Measurements from ENCODE around the gene CHI3L2. TPM values are rescaled to one million over a fixed set of nuclear protein-coding genes. Genes with fewer than 3 reads are reported as not detected.
A peak's percentile ranks its signal among the peaks of the same experiment; 100 is the strongest.

CHI3L2 gene
- total and polyA plus RNA-seq, 2 of the 13 experiments (the other 11 are each of a cell fraction or from before 2014, with no cell fraction given), result 0.46 to 1.7 TPM

- TF ChIP-seq USF2 (IDR thresholded peaks at IDR 0.05; ENCODE audit: low read depth, low read length) (no peak), USF2 (CRISPR knock-in tag; IDR thresholded peaks at IDR 0.05; ENCODE audit: borderline replicate concordance) (no peak), ZNF121 (CRISPR knock-in tag; IDR thresholded peaks at IDR 0.05) (no peak), GMEB1 (CRISPR knock-in tag; IDR thresholded peaks at IDR 0.05; ENCODE audit: borderline replicate concordance) (no peak), MAX (IDR thresholded peaks at IDR 0.05) (0 out of 2 replicates have a peak, but pooled peaks have one; percentile 25), ZNF446 (CRISPR knock-in tag; IDR thresholded peaks at IDR 0.05) (no peak), TARDBP (CRISPR knock-in tag; IDR thresholded peaks at IDR 0.05) (peak; percentile 34), ZNF747 (CRISPR knock-in tag; IDR thresholded peaks at IDR 0.05; ENCODE audit: borderline replicate concordance) (no peak), ZFP37 (CRISPR knock-in tag; IDR thresholded peaks at IDR 0.05; ENCODE audit: borderline replicate concordance) (no peak), POLR2AphosphoS2 (IDR thresholded peaks at IDR 0.05; ENCODE audit: low read depth, low read length) (no peak), RARA (CRISPR knock-in tag; IDR thresholded peaks at IDR 0.05) (peak; percentile 76), POLR2AphosphoS5 (IDR thresholded peaks at IDR 0.05; ENCODE audit: low read depth, low read length) (no peak), ZBTB20 (CRISPR knock-in tag; IDR thresholded peaks at IDR 0.05; ENCODE audit: borderline replicate concordance, low read depth) (peak; percentile 81; the same call in 1 of the 2 replicates), AFF4 (CRISPR knock-in tag; IDR thresholded peaks at IDR 0.05) (no peak), ZNF276 (CRISPR knock-in tag; IDR thresholded peaks at IDR 0.05; ENCODE audit: low read depth) (no peak), HOXA3 (CRISPR knock-in tag; IDR thresholded peaks at IDR 0.05) (peak; percentile 58; the same call in 1 of the 2 replicates), ZNF138 (CRISPR knock-in tag; IDR thresholded peaks at IDR 0.05; ENCODE audit: low read depth) (no peak), TCF7 (IDR thresholded peaks at IDR 0.05; ENCODE audit: low read depth) (no peak), EED (CRISPR knock-in tag; IDR thresholded peaks at IDR 0.05) (no peak), SPEN (CRISPR knock-in tag; IDR thresholded peaks at IDR 0.05; ENCODE audit: low read depth) (no peak), RBAK (CRISPR knock-in tag; IDR thresholded peaks at IDR 0.05) (no peak)
These were observed 10.7 kb downstream of the CHI3L2 start (continued) for GRCh38 chr1:111238056-111238795.

Data from HepG2 (cell line).